SIG-M5 (cell line): Measurements from ENCODE around the gene CUTA.

ENCODE experiments used
- DNase-seq: peaks from one replicate; lab custom pipeline; 2025; lab: John Stamatoyannopoulos, UW

CUTA gene

GRCh38 chr6:33417903-33418689 is at the start of gene CUTA:
Gene CUTA, minus strand, starts transcription at chr6:33418107. Its CDS starts 107 bp downstream, at chr6:33418000.
- DNase-seq = peak; percentile 96

- no peak for DNase-seq
Measured at GRCh38 chr6:33467091-33467490, 49.2 kb upstream of the CUTA start.

GRCh38 chr6:33466075-33466735 is 48.3 kb upstream of the CUTA start:
- DNase-seq = no peak

- no peak for DNase-seq
Measured at GRCh38 chr6:33459226-33459625, 41.3 kb upstream of the CUTA start.

- DNase-seq = no peak
Measured at GRCh38 chr6:33458676-33459075, 40.8 kb upstream of the CUTA start.

- DNase-seq = no peak
Measured at GRCh38 chr6:33456156-33456555, 38.2 kb upstream of the CUTA start.

GRCh38 chr6:33455051-33455450 is 37.1 kb upstream of the CUTA start:
- no peak for DNase-seq

GRCh38 chr6:33454009-33454946 is 36.4 kb upstream of the CUTA start, which contains the start of gene ZBTB9:
Gene ZBTB9, plus strand, starts transcription at chr6:33454576. Its CDS starts 525 bp downstream, at chr6:33455101.
- peak; percentile 66 for DNase-seq

GRCh38 chr6:33453393-33454008 is 35.6 kb upstream of the CUTA start:
- no peak for DNase-seq

- DNase-seq = no peak
Measured at GRCh38 chr6:33452496-33452895, 34.6 kb upstream of the CUTA start.

- no peak for DNase-seq
Measured at GRCh38 chr6:33451606-33452005, 33.7 kb upstream of the CUTA start.

GRCh38 chr6:33450434-33450833 is 32.5 kb upstream of the CUTA start:
- no peak for DNase-seq

- DNase-seq = no peak
Measured at GRCh38 chr6:33446356-33446755, 28.4 kb upstream of the CUTA start.

GRCh38 chr6:33445119-33445603 is 27.3 kb upstream of the CUTA start:
- peak; percentile 72 for DNase-seq

GRCh38 chr6:33443619-33444504 is 26.0 kb upstream of the CUTA start:
- DNase-seq = no peak

- no peak for DNase-seq
Measured at GRCh38 chr6:33443025-33443424, 25.1 kb upstream of the CUTA start.

GRCh38 chr6:33442283-33442682 is 24.4 kb upstream of the CUTA start:
- no peak for DNase-seq

- no peak for DNase-seq
Measured at GRCh38 chr6:33441457-33441856, 23.6 kb upstream of the CUTA start.

GRCh38 chr6:33440649-33441309 is 22.9 kb upstream of the CUTA start:
- DNase-seq = no peak
